Measurements from ENCODE around the gene NLGN4X.

GRCh38 chrX:6257025-6257424 is 28.4 kb upstream of the NLGN4X start:
- TF ChIP-seq CTCF (IDR thresholded peaks at IDR 0.05; ENCODE audit: insufficient read depth, low read length) (no peak), POLR2AphosphoS5 (IDR thresholded peaks at IDR 0.05; ENCODE audit: low read depth) (no peak)
